Heart left ventricle (tissue), 16 donors: ENCODE results near the gene HCN2. TPM values are rescaled to one million over a fixed set of nuclear protein-coding genes. Genes with fewer than 3 reads are reported as not detected.
A peak's percentile ranks its signal among the peaks of the same experiment; 100 is the strongest.

Source experiments
- ATAC-seq, 4 donors: fragments of 200-7000 bp; cut with Tn5 transposase; one replicate each; pipeline ENCODE4 v1.9.1; 2020 to 2022; ENCODE audit warnings: moderate library complexity in 4 of 4, mild to moderate bottlenecking in 3 of 4, moderate number of reproducible peaks in 1 of 4
- DNase-seq, 5 donors: peaks; one replicate each; pipeline ENCODE4 v3.0.0-alpha.2; 2020
- H3K27ac ChIP-seq, 12 donors: fragments of 200-600 bp; sonication (generic) in 4 of 12; one replicate each; pipeline versions ENCODE4 v1.5.0 to v1.8.0; 2016 to 2022; ENCODE audit warnings: mild to moderate bottlenecking in 2 of 12
- H3K27me3 ChIP-seq, 9 donors: fragments of 200-600 bp; sonication (generic) in 2 of 9; one replicate each; pipeline versions ENCODE4 v1.5.1 to v1.8.0; 2016 to 2022; ENCODE audit warnings: mild to moderate bottlenecking in 3 of 9
- H3K36me3 ChIP-seq, 9 donors: fragments of 200-600 bp; sonication (generic) in 2 of 9; one replicate each; pipeline versions ENCODE4 v1.5.0 to v1.8.0; 2018 to 2022; ENCODE audit warnings: mild to moderate bottlenecking in 2 of 9
- H3K4me1 ChIP-seq, 12 donors: fragments of 200-600 bp; sonication (generic) in 4 of 12; one replicate each; pipeline versions ENCODE4 v1.5.0 to v1.8.0; 2016 to 2022; ENCODE audit warnings: mild to moderate bottlenecking in 3 of 12
- H3K4me3 ChIP-seq, 12 donors: fragments of 200-600 bp; sonication (generic) in 4 of 12; one replicate each; pipeline versions ENCODE4 v1.5.0 to v1.8.0; 2017 to 2022; ENCODE audit warnings: mild to moderate bottlenecking in 9 of 12, moderate library complexity in 4 of 12
- H3K9me3 ChIP-seq, 12 donors: fragments of 200-600 bp; sonication (generic) in 4 of 12; one replicate each; pipeline versions ENCODE4 v1.5.0 to v1.8.0; 2016 to 2022; ENCODE audit warnings: mild to moderate bottlenecking in 1 of 12
- POLR2A ChIP-seq, 2 donors: fragments of 450-650 bp; IDR thresholded peaks; one replicate each; pipeline ENCODE4 v1.6.1; 2017; ENCODE audit warnings: antibody characterized with exemption in 2 of 2, mild to moderate bottlenecking in 2 of 2, moderate library complexity in 2 of 2
- WGBS, 4 donors: extraction: QIAGEN DNeasy Blood & Tissue Kit in 2 of 4; methylation state at CpG; one replicate each; pipeline versions ENCODE4 v1.1.5 to v1.1.7; 2013 to 2018; 5-methylcytosine and 5-hydroxymethylcytosine counted together
- intact Hi-C, 10 donors: fragments of 100-400 bp; cut with DNase I; formaldehyde crosslinking; loops; one replicate each; pipeline versions ENCODE4 v1.11.1 to v1.14.2; 2022
- polyA plus RNA-seq, 2 donors: library from polyadenylated mRNA; stranded (reverse); fragments of 200-250 nt; gene quantifications; one replicate each; pipeline ENCODE4 v1.2.3, GENCODE V29; 2013
- total RNA-seq, 9 donors: library from RNA; depleted of rRNA in 2 of 9; stranded (reverse); fragments of >200 nt in 2 of 9; fragmentation: NEBNext Ultra II Directional in 3 of 9; extraction: Animal tissue kit (Norgen Biotek cat#: 25700) in 3 of 9; gene quantifications; one replicate each; pipeline versions ENCODE4 v1.1.0 to v1.2.4, GENCODE V29; 2016 to 2023
- TF ChIP-seq, protein P1 (sequence below), 12 donors: fragments of 200-600 bp; sonication (generic) in 4 of 12; IDR thresholded peaks; one replicate each; pipeline versions ENCODE4 v1.5.0 to v1.8.0; 2018 to 2022; ENCODE audit warnings: antibody characterized with exemption in 12 of 12, mild to moderate bottlenecking in 5 of 12
- donor health status: ischemic (EF 13 %, LVEDD 7.1; RV severe dilation, severe dysfunction).
- donor health status: healthy with polysubstance abuse.
- donor health status: DM: no; HTN: yes; CAD: no.
- donor health status: DM: no; HTN: no; CAD: no.
- donor health status: ischemic (EF 25% LVEDD 6.9; RV normal size, moderate dysfunction).
- donor health status: ischemic (EF 25% LVEDD 5.7; RV mildly dilated, moderate dysfunction).
- donor health status: healthy.
- donor health status: DM: yes; HTN: yes; CAD: no.
- donor health status: ischemic (EF 35%, LVEDD 5.7; RV mildly dilated, moderate dysfunction).
- donor health status: nonischemic (EF 11% LVEDD 7.7; RV severe dilation, severe dysfunction).
- donor health status: DM: yes; HTN: yes; CAD: no.
- donor health status: PGD.
- donor health status: ischemic (EF 29% LVEDD 5.4; RV normal size, mild dysfunction).
- donor health status: nonischemic (EF 23%, LVEDD 6.1; RV moderate dilation, normal function).

Gene HCN2
- total and polyA plus RNA-seq, 11 donors = 4.1 to 27.4 (median 15.4) TPM

GRCh38 chr19:579111-579841 is 10.4 kb upstream of the HCN2 start:
- no peaks in the 10 kb centered on the region for H3K9me3 ChIP-seq
- TF ChIP-seq POLR2A (IDR thresholded peaks at IDR 0.05) = no peak
- TF ChIP-seq, protein P1, sequence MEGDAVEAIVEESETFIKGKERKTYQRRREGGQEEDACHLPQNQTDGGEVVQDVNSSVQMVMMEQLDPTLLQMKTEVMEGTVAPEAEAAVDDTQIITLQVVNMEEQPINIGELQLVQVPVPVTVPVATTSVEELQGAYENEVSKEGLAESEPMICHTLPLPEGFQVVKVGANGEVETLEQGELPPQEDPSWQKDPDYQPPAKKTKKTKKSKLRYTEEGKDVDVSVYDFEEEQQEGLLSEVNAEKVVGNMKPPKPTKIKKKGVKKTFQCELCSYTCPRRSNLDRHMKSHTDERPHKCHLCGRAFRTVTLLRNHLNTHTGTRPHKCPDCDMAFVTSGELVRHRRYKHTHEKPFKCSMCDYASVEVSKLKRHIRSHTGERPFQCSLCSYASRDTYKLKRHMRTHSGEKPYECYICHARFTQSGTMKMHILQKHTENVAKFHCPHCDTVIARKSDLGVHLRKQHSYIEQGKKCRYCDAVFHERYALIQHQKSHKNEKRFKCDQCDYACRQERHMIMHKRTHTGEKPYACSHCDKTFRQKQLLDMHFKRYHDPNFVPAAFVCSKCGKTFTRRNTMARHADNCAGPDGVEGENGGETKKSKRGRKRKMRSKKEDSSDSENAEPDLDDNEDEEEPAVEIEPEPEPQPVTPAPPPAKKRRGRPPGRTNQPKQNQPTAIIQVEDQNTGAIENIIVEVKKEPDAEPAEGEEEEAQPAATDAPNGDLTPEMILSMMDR (IDR thresholded peaks at IDR 0.05) = no peak
- H3K4me3 ChIP-seq = no peak overlapping the region
- H3K27me3 ChIP-seq = no peaks in the 10 kb centered on the region
- WGBS, 4 donors = 64 to 81% (median 75%) methylated on average over 13 to 46 of the region's 46 CpGs
- intact Hi-C loops = no loop called here
- H3K36me3 ChIP-seq = peaks cover 0 to 67% (median 39%) of the 10 kb centered on the region in 9 donors
- peaks cover 3 to 87% (median 49%) of the 10 kb centered on the region in 12 donors for H3K4me1 ChIP-seq
- no peak for ATAC-seq
- peak in 2 of 5 donors; percentile 24 to 54 for DNase-seq
- peak overlapping the region in 9 of 12 donors; percentile 24 to 99 (median 43) for H3K27ac ChIP-seq

GRCh38 chr19:579842-580155 is 9.9 kb upstream of the HCN2 start:
- H3K27me3 ChIP-seq = no peaks in the 10 kb centered on the region
- H3K4me3 ChIP-seq = no peak overlapping the region
- no peaks in the 10 kb centered on the region for H3K9me3 ChIP-seq
- H3K27ac ChIP-seq = peak overlapping the region in 8 of 12 donors; percentile 30 to 99 (median 43)
- DNase-seq (peak in 1 of 5 donors; percentile 59), ATAC-seq (no peak)
- intact Hi-C loops = loop anchor here in 2 of 10 donors (5.0 to 10.0 kb wide), 2 partner anchors 53 to 155 kb away; partner anchors contain the start of gene POLRMT (in 1 of the 2)
- H3K36me3 ChIP-seq = peaks cover 0 to 67% (median 39%) of the 10 kb centered on the region in 9 donors
- peaks cover 3 to 87% (median 44%) of the 10 kb centered on the region in 12 donors for H3K4me1 ChIP-seq
- TF ChIP-seq POLR2A (IDR thresholded peaks at IDR 0.05) = no peak
- TF ChIP-seq, protein P1 (IDR thresholded peaks at IDR 0.05) = no peak
- WGBS, 4 donors = 51 to 80% (median 65%) methylated on average over 11 of the region's 11 CpGs

DNA sequence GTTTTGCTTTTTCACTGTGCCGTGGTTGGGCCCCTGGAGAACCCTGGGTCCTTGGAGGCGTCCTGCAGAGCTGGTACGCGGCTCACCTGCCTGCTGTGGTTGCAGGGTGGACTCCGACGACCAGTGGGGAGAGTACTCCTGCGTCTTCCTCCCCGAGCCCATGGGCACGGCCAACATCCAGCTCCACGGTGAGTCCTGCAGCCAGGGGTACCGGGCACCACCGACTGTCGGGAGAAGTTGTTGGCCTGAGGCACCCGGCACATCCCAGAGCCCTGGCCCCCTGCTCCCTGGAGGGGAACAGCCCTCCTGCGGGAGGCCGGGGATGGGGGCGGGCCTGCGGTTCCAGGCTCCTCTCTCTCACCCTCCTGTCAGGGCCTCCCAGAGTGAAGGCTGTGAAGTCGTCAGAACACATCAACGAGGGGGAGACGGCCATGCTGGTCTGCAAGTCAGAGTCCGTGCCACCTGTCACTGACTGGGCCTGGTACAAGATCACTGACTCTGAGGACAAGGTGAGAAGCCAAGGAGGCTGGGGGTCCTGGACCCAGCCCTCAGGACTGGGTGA is 9.3 kb upstream of the HCN2 start:
- WGBS, 4 donors = 70 to 78% (median 73%) methylated on average over 14 to 22 of the region's 22 CpGs
- intact Hi-C loops = loop anchor here in 2 of 10 donors (5.0 to 10.0 kb wide), 2 partner anchors 52 to 154 kb away; partner anchors contain the start of gene POLRMT (in 1 of the 2)

More for the DNA sequence above, 9.3 kb upstream of the HCN2 start:
- peak overlapping the region in 4 of 12 donors; percentile 30 to 99 (median 98) for H3K27ac ChIP-seq
- H3K9me3 ChIP-seq = no peaks in the 10 kb centered on the region
- H3K27me3 ChIP-seq = no peaks in the 10 kb centered on the region
- H3K4me1 ChIP-seq = peaks cover 3 to 82% (median 39%) of the 10 kb centered on the region in 12 donors
- DNase-seq = peak in 1 of 5 donors; percentile 58
- TF ChIP-seq, protein P1 (IDR thresholded peaks at IDR 0.05) = no peak
- no peak for TF ChIP-seq POLR2A (IDR thresholded peaks at IDR 0.05)
- no peak overlapping the region for H3K4me3 ChIP-seq
- H3K36me3 ChIP-seq = peaks cover 0 to 67% (median 39%) of the 10 kb centered on the region in 9 donors
- ATAC-seq = no peak
